Liver (tissue), 9 donors: ENCODE data around the gene NOX4. TPM values are rescaled to one million over a fixed set of nuclear protein-coding genes. Genes with fewer than 3 reads are reported as not detected.

ENCODE experiments used
- DNase-seq: peaks from one replicate; pipeline ENCODE4 v3.0.0-alpha.2; 2017; ENCODE audit warnings: low spot score
- H3K27ac ChIP-seq, 2 donors: one replicate each; pipeline ENCODE4 v1.7.0; 2013; ENCODE audit warnings: inconsistent platforms in 2 of 2, low read length in 2 of 2, control low read depth in 1 of 2, low read depth in 1 of 2, mild to moderate bottlenecking in 1 of 2
- H3K27me3 ChIP-seq, 4 donors: one replicate each; pipeline versions ENCODE4 v1.6.1 to v1.7.0; 2013; ENCODE audit warnings: low read length in 3 of 4, inconsistent platforms in 1 of 4, mild to moderate bottlenecking in 1 of 4, moderate library complexity in 1 of 4; ENCODE audit not compliant: control insufficient read depth in 4 of 4, insufficient read depth in 4 of 4
- H3K36me3 ChIP-seq, 4 donors: one replicate each; pipeline versions ENCODE4 v1.6.1 to v1.7.0; 2013; ENCODE audit warnings: low read length in 3 of 4, mild to moderate bottlenecking in 3 of 4, low read depth in 1 of 4, moderate library complexity in 1 of 4; ENCODE audit not compliant: control insufficient read depth in 4 of 4, insufficient read depth in 3 of 4
- H3K4me1 ChIP-seq, 4 donors: one replicate each; pipeline versions ENCODE4 v1.6.1 to v1.7.0; 2013; ENCODE audit warnings: low read length in 3 of 4, mild to moderate bottlenecking in 3 of 4, moderate library complexity in 1 of 4; ENCODE audit not compliant: control insufficient read depth in 4 of 4, insufficient read depth in 4 of 4
- H3K4me3 ChIP-seq, 3 donors: one replicate each; pipeline versions ENCODE4 v1.6.1 to v1.7.0; 2013; ENCODE audit warnings: low read length in 3 of 3, control low read depth in 1 of 3, low read depth in 1 of 3, mild to moderate bottlenecking in 1 of 3
- H3K9ac ChIP-seq, 2 donors: one replicate each; pipeline ENCODE4 v1.7.0; 2013; ENCODE audit warnings: low read length in 2 of 2, mild to moderate bottlenecking in 2 of 2, moderate library complexity in 2 of 2, control low read depth in 1 of 2, low read depth in 1 of 2
- H3K9me3 ChIP-seq, 4 donors: one replicate each; pipeline versions ENCODE4 v1.6.1 to v1.7.0; 2013; ENCODE audit warnings: low read length in 3 of 4; ENCODE audit not compliant: control insufficient read depth in 4 of 4
- EGR1 ChIP-seq, 2 donors: IDR thresholded peaks; 2 replicates each; pipeline ENCODE4 v1.6.1; 2016 to 2018; ENCODE audit warnings: antibody characterized with exemption in 2 of 2, low read depth in 2 of 2
- FOXA1 ChIP-seq: IDR thresholded peaks from 2 replicates; pipeline ENCODE4 v1.6.1; 2016; ENCODE audit warnings: antibody characterized with exemption
- FOXA2 ChIP-seq: IDR thresholded peaks from 2 replicates; pipeline ENCODE4 v1.6.1; 2016; ENCODE audit warnings: antibody characterized with exemption
- GABPA ChIP-seq, 2 donors: IDR thresholded peaks in 1 of 2; conservative IDR thresholded peaks in 1 of 2; 2 replicates each; pipeline ENCODE4 v1.6.1; 2016; ENCODE audit warnings: antibody characterized with exemption in 2 of 2, mild to moderate bottlenecking in 1 of 2, moderate library complexity in 1 of 2
- HNF4A ChIP-seq, 2 donors: conservative IDR thresholded peaks; 2 replicates each; pipeline ENCODE4 v1.6.1; 2016; ENCODE audit warnings: antibody characterized with exemption in 2 of 2, mild to moderate bottlenecking in 2 of 2
- HNF4G ChIP-seq: IDR thresholded peaks from 2 replicates; pipeline ENCODE4 v1.6.1; 2016; ENCODE audit warnings: antibody characterized with exemption
- JUND ChIP-seq, 2 donors: IDR thresholded peaks; 2 replicates each; pipeline ENCODE4 v1.6.1; 2016; ENCODE audit warnings: antibody characterized with exemption in 2 of 2
- NR2F2 ChIP-seq: IDR thresholded peaks from 2 replicates; pipeline ENCODE4 v1.6.1; 2016; ENCODE audit warnings: antibody characterized with exemption
- RAD21 ChIP-seq, 2 donors: IDR thresholded peaks; 2 replicates each; pipeline ENCODE4 v1.6.1; 2016; ENCODE audit warnings: antibody characterized with exemption in 2 of 2, mild to moderate bottlenecking in 2 of 2
- RXRA ChIP-seq, 2 donors: IDR thresholded peaks; 2 replicates each; pipeline ENCODE4 v1.6.1; 2017 to 2018; ENCODE audit warnings: antibody characterized with exemption in 2 of 2, mild to moderate bottlenecking in 1 of 2
- SP1 ChIP-seq: IDR thresholded peaks from 2 replicates; pipeline ENCODE4 v1.6.1; 2018; ENCODE audit warnings: antibody characterized with exemption, mild to moderate bottlenecking
- TAF1 ChIP-seq: conservative IDR thresholded peaks from 2 replicates; pipeline ENCODE4 v1.6.1; 2016; ENCODE audit warnings: antibody characterized with exemption, mild to moderate bottlenecking
- YY1 ChIP-seq: IDR thresholded peaks from 2 replicates; pipeline ENCODE4 v1.6.1; 2016; ENCODE audit warnings: antibody characterized with exemption, mild to moderate bottlenecking
- WGBS: extraction: QIAGEN DNeasy Blood & Tissue Kit; methylation state at CpG from one replicate; pipeline ENCODE4 v1.1.7; 2013; 5-methylcytosine and 5-hydroxymethylcytosine counted together
- polyA plus RNA-seq, 2 donors: library from polyadenylated mRNA; stranded (reverse) in 1 of 2; unstranded in 1 of 2; fragments of 200-250 nt in 1 of 2; fragments of >200 nt in 1 of 2; fragmentation: Nextera tagmentation in 1 of 2; extraction: Ambion mirVana in 1 of 2; gene quantifications; one replicate each; pipeline versions ENCODE4 v1.2.1 to v1.2.3, GENCODE V29; 2013 to 2015
- total RNA-seq, 2 donors: library from RNA; depleted of rRNA; stranded (reverse); fragments of >200 nt; gene quantifications; one replicate each; pipeline ENCODE4 v1.2.3, GENCODE V29; 2014
- TF ChIP-seq, protein P1 (sequence below): IDR thresholded peaks from 2 replicates; pipeline ENCODE4 v1.6.1; 2016; ENCODE audit warnings: antibody characterized with exemption
- TF ChIP-seq, protein P2 (sequence below): IDR thresholded peaks from 2 replicates; pipeline ENCODE4 v1.6.1; 2016; ENCODE audit warnings: antibody characterized with exemption
- TF ChIP-seq, protein P3 (sequence below): IDR thresholded peaks from 2 replicates; pipeline ENCODE4 v1.6.1; 2016; ENCODE audit warnings: antibody characterized with exemption, mild to moderate bottlenecking
- TF ChIP-seq, protein P4 (sequence below): IDR thresholded peaks from 2 replicates; pipeline ENCODE4 v1.6.1; 2016; ENCODE audit warnings: antibody characterized with exemption
- TF ChIP-seq, protein P5 (sequence below): fragments of 150-350 bp; IDR thresholded peaks from 2 replicates; pipeline ENCODE4 v1.5.1; 2017; ENCODE audit warnings: improper control_type of control experiment, low read depth, low read length; ENCODE audit not compliant: missing input control
- donor health status: healthy.
- donor health status: healthy.
- donor health status: healthy.
- donor health status: healthy.
- donor health status: healthy.

NOX4 gene
- total and polyA plus RNA-seq, 4 donors, result 0.07 to 0.29 (median 0.19) TPM; not detected in 1

DNA sequence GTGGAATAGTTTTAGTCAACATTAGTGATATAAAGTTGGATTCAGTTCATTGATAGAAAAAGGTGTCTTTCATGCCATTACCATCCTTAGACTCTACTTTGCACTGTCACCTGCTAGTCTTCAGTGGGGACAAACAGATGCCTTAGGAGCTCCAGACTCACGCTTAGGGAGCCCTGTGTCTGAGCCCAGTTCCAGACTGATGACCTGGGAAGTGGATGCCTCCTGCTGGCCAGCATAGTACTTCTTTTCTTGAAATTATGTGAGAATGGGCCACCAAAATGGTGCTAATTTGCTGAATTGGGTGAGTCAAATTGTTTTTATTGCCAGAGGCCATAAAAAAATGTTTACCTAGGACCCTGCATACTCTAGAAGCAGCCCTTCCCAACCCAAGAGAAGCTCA, 53.9 kb downstream of the NOX4 start:
- TF ChIP-seq YY1, result no peak
- TF ChIP-seq GABPA (IDR thresholded peaks at IDR 0.05 in 1 of 2, conservative IDR thresholded peaks at IDR 0.05 in 1 of 2), result no peak
- TF ChIP-seq, protein P1, sequence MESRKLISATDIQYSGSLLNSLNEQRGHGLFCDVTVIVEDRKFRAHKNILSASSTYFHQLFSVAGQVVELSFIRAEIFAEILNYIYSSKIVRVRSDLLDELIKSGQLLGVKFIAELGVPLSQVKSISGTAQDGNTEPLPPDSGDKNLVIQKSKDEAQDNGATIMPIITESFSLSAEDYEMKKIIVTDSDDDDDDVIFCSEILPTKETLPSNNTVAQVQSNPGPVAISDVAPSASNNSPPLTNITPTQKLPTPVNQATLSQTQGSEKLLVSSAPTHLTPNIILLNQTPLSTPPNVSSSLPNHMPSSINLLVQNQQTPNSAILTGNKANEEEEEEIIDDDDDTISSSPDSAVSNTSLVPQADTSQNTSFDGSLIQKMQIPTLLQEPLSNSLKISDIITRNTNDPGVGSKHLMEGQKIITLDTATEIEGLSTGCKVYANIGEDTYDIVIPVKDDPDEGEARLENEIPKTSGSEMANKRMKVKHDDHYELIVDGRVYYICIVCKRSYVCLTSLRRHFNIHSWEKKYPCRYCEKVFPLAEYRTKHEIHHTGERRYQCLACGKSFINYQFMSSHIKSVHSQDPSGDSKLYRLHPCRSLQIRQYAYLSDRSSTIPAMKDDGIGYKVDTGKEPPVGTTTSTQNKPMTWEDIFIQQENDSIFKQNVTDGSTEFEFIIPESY, result no peak
- TF ChIP-seq, protein P2, sequence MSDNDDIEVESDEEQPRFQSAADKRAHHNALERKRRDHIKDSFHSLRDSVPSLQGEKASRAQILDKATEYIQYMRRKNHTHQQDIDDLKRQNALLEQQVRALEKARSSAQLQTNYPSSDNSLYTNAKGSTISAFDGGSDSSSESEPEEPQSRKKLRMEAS, result no peak
- TF ChIP-seq NR2F2, result no peak
- TF ChIP-seq RXRA (IDR thresholded peaks at IDR 0.05), result no peak
- no peak for TF ChIP-seq JUND (IDR thresholded peaks at IDR 0.05)
- no peak for TF ChIP-seq SP1
- no peak for TF ChIP-seq RAD21 (IDR thresholded peaks at IDR 0.05)
- TF ChIP-seq, protein P3, sequence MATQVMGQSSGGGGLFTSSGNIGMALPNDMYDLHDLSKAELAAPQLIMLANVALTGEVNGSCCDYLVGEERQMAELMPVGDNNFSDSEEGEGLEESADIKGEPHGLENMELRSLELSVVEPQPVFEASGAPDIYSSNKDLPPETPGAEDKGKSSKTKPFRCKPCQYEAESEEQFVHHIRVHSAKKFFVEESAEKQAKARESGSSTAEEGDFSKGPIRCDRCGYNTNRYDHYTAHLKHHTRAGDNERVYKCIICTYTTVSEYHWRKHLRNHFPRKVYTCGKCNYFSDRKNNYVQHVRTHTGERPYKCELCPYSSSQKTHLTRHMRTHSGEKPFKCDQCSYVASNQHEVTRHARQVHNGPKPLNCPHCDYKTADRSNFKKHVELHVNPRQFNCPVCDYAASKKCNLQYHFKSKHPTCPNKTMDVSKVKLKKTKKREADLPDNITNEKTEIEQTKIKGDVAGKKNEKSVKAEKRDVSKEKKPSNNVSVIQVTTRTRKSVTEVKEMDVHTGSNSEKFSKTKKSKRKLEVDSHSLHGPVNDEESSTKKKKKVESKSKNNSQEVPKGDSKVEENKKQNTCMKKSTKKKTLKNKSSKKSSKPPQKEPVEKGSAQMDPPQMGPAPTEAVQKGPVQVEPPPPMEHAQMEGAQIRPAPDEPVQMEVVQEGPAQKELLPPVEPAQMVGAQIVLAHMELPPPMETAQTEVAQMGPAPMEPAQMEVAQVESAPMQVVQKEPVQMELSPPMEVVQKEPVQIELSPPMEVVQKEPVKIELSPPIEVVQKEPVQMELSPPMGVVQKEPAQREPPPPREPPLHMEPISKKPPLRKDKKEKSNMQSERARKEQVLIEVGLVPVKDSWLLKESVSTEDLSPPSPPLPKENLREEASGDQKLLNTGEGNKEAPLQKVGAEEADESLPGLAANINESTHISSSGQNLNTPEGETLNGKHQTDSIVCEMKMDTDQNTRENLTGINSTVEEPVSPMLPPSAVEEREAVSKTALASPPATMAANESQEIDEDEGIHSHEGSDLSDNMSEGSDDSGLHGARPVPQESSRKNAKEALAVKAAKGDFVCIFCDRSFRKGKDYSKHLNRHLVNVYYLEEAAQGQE, result no peak
- TF ChIP-seq EGR1 (IDR thresholded peaks at IDR 0.05; ENCODE audit: low read depth in 2 of 2), result no peak
- TF ChIP-seq TAF1, result no peak
- no peak for TF ChIP-seq HNF4G
- 96% methylated on average over 1 of the region's 1 CpG for WGBS
- H3K9me3 ChIP-seq, result no peaks in the 10 kb centered on the region
- no peak overlapping the region for H3K4me3 ChIP-seq
- DNase-seq, result no peak
- no peaks in the 10 kb centered on the region for H3K4me1 ChIP-seq
- no peak overlapping the region for H3K27ac ChIP-seq
- H3K27me3 ChIP-seq, result no peaks in the 10 kb centered on the region
- no peaks in the 10 kb centered on the region for H3K36me3 ChIP-seq
- no peak overlapping the region for H3K9ac ChIP-seq

DNA sequence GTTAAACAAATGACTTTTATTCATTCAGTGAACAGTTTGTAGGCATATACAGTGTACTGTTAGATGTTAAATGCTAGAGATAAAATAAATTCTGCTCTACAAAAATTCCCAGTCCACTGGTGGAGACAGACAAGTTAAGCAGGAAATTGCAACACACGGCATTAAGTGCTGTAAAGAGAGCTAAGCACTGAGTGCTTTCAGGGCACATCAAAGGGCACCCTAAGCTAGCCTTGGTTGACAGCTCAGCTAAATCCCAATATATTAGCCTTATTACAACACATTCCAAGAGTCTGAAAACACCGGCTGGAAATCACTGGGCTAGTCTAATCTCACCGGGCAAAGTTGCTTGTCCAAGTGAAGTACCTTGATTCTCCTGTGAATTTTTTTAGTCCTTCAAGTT, 55.1 kb downstream of the NOX4 start:
- H3K4me3 ChIP-seq, result no peak overlapping the region
- DNase-seq, result no peak
- TF ChIP-seq, protein P3, result no peak
- TF ChIP-seq HNF4G (no peak), FOXA1 (no peak), SP1 (no peak), FOXA2 (no peak), RXRA (IDR thresholded peaks at IDR 0.05) (no peak), RAD21 (IDR thresholded peaks at IDR 0.05) (no peak), NR2F2 (no peak), EGR1 (IDR thresholded peaks at IDR 0.05; ENCODE audit: low read depth in 2 of 2) (no peak), YY1 (no peak), HNF4A (conservative IDR thresholded peaks at IDR 0.05) (no peak), JUND (IDR thresholded peaks at IDR 0.05) (no peak), TAF1 (no peak), GABPA (IDR thresholded peaks at IDR 0.05 in 1 of 2, conservative IDR thresholded peaks at IDR 0.05 in 1 of 2) (no peak)
- TF ChIP-seq, protein P4, sequence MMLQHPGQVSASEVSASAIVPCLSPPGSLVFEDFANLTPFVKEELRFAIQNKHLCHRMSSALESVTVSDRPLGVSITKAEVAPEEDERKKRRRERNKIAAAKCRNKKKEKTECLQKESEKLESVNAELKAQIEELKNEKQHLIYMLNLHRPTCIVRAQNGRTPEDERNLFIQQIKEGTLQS, result no peak
- TF ChIP-seq, protein P2, result no peak
- TF ChIP-seq, protein P1, result no peak
- TF ChIP-seq, protein P5, sequence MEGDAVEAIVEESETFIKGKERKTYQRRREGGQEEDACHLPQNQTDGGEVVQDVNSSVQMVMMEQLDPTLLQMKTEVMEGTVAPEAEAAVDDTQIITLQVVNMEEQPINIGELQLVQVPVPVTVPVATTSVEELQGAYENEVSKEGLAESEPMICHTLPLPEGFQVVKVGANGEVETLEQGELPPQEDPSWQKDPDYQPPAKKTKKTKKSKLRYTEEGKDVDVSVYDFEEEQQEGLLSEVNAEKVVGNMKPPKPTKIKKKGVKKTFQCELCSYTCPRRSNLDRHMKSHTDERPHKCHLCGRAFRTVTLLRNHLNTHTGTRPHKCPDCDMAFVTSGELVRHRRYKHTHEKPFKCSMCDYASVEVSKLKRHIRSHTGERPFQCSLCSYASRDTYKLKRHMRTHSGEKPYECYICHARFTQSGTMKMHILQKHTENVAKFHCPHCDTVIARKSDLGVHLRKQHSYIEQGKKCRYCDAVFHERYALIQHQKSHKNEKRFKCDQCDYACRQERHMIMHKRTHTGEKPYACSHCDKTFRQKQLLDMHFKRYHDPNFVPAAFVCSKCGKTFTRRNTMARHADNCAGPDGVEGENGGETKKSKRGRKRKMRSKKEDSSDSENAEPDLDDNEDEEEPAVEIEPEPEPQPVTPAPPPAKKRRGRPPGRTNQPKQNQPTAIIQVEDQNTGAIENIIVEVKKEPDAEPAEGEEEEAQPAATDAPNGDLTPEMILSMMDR, result no peak
- 18% methylated on average over 3 of the region's 3 CpGs for WGBS
- no peaks in the 10 kb centered on the region for H3K9me3 ChIP-seq
- no peaks in the 10 kb centered on the region for H3K4me1 ChIP-seq
- H3K9ac ChIP-seq, result no peak overlapping the region
- H3K27me3 ChIP-seq, result no peaks in the 10 kb centered on the region
- H3K27ac ChIP-seq, result no peak overlapping the region
- H3K36me3 ChIP-seq, result no peaks in the 10 kb centered on the region
